Activated CD8-positive, alpha-beta memory T cell treated with anti-CD3 and anti-CD28 coated beads, Interleukin-2, amount 50 U/mL, for 4 hours (primary cell): ENCODE results near the gene L1CAM.
"Not testable (repeated sequence)": the region's sequence is repeated elsewhere in the genome, so short reads cannot be mapped to it uniquely, and the experiment has no call there.

Experiments
- DNase-seq: peaks from one replicate; pipeline ENCODE4 v3.0.0-alpha.2; 2020

L1CAM gene

DNA sequence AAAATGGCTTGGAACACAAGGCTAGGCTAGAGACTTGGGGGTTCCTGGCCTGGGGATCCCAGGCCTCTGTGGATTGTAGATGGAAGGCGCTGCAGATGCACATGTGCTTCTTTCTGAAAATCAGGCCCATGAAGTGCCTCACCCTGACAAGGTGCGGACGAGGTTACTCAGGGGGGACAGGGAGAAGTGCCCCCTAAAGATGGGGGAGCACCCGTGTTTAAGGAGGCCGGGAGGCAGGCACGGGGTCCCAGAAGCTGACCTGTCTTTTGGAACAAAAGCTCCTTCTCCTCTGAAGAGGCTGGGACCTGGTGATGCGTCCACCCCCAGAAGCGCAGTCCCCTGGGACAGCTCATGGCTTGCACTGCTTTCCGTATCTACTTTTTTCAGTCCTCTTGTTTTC is 58.1 kb downstream of the L1CAM start:
- no peak for DNase-seq

DNA sequence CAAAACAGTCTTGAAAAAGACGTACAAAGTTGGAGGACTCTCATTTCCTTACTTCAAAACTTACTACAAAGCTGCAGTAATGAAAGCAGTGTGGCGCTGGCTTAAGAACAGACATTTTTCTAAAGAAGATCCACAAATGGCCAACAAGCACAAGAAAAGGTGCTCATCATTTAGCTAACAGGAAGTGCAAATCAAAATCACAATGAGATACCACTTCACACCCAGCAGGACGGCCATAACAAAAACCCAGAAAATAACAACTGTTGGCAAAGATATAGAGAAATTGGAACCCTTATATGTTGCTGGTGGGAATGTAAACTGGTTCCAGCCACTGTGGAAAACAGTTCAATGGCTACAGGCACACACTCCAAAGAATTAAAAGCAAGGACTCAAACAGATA is 59.0 kb downstream of the L1CAM start:
- DNase-seq, result no peak

DNA sequence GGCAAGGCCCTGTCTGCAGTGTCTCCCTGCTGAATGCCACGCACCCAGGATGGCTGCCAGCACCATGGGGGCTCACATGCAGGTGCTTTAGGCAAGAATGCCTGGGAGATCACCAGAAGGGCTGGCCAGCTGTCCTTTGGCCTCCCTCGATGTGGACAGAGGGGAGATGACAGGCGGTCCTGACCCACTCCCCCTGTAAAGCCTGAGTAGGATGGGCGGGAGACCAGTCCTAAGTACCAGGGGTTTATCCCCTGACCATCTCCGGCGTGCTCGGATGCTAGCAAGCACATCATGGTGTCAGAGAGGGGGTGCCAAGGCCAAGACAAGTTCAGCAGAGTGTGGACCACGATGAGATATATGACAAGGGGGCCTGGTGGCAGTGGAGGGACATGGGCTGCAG is 60.9 kb downstream of the L1CAM start:
- DNase-seq, result no peak

DNA sequence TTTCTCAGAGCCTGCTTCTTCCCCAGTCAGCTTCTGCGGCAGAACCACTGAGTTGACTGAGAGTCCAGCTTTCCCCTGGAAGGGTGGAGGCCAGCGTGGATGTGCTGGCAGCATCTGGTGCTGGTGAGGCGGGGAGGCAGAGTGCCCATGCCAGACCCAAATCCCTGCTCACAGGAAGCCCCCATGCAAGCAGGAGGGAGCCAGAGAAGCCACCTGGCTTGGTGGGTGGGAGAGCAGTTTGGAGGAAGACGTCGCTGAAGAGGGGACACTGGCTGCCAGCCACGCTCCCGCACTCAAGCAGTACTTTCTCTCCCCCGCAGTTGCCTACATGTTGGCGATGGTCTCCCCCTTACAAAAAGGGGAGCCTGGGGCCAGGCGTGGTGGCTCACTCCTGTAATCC is 61.6 kb downstream of the L1CAM start:
- no peak for DNase-seq

DNA sequence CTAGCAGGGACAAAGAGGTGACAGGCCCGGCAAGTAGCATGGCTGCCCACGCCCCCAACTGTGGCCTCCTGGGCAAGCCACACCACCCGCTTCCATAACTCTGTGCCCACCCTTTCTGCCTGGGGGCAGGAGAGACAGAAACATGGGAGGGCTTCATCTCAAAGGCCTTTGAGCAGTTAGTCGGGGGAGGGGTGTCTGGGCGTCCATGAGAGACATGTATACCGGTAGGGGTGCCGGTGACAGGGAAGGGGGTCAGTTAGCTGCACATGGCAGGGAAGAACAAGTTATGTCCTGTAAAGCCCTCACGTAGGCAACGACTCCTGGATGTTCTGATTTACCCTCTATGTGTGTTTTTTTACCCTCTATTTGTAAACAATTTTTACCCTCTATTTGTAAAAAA is 64.9 kb downstream of the L1CAM start:
- DNase-seq, result no peak

DNA sequence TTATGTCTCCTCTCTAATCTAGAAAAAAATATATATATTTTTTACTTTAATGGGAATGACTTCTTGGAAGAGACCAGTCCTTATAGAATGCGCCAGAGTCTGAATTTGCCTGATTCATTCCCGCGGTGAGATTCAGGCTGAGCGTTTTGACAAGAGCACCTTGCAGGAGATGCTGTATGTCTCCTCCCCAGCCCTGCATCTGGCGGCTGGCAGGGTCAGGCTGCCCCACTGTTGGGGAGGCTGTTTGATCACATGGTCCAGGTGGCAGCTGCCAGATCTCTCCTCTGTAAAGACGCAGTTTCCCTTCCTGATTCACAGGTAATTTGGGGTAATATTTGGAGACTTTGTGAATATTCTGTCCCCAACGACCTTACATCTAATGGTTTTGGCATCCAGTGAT is 65.4 kb downstream of the L1CAM start:
- no peak for DNase-seq

DNA sequence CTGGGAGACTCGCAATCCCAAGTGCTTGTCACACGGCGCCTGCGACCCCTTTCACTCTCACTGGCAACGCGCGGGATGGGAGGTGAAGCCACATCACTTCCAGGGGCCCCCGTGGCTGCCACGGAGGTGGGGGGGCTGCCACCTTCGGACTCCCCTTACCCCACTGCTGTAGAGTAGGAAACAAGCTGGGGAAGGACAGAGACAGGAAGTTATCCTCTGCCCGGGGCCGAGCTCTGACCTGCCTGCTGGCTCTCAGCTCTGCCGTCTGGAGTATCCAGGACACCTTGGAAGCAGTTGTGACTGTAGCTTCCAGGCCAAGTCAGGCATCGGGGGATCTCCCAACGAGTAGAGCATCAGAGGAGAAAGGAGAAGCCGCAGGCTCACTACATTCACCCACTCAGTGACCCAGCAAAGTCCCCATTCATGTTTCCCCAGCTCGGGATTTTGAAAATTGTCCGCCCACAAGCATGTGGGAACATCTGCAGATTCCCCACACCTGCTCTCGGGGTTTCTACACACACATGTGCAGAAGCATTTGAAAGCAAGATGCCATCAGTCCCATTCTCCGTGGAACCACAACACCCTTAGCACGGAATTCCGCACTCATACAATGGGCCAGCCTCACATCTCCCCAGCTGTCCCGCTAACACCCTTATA is 66.5 kb downstream of the L1CAM start:
- DNase-seq, result no peak

DNA sequence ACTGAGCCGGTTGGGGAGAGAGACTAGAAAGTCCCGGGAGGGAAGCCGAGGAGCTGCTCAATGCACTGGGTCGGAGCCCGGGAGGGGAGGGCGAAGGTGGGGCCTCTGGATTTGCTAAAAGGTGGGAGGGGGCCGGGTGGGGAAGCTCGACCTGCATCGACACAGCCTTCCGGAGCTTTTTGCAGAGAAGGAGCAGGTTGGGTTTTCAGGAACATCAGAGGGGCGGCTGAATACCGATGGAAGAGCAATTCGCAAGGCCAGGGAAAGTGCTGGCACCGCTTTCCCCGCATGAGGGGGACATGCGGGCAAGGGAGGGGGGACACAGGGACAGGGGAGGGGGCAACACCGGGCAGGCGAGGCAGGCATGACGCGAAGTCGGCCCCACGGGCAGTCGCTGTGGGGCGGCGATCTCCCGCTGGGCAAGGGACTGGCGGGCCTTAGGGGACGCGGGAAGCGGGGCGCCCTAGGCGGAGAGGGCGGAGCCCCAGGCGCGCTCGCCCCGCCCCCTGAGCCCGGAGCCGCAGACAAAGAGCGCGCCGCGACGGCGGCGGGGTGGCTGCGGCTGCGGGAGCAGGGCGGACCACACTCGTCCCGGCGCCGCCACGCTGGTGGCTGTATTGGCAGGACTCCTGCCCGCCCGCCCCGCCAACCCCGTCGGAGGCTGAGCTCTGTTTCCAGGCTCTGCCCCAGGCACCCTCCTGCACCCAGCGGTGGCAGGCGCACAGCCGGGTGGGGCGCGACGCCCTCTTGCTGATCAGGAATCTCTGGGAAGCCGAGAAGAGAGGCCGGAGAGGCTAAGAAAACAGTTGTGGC is 67.2 kb downstream of the L1CAM start:
- peak; percentile 56 for DNase-seq

DNA sequence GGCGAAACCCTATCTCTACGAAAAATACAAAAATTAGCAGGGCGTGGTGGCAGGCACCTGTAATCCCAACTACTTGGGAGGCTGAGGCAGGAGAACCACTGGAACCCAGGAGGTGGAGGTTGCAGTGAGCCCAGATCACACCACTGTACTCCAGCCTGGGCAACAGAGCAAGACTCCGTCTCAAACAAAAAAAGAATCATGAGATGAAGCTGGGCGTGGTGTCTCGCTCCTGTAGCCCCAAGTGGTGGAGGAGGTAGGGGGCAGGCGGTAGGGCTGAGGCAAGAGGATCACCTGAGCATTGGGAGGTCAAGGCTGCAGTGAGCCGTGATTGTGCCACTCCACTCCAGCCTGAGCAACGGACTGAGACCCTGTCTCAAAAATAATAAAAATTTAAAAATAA is 67.9 kb downstream of the L1CAM start:
- not testable (repeated sequence) for DNase-seq

DNA sequence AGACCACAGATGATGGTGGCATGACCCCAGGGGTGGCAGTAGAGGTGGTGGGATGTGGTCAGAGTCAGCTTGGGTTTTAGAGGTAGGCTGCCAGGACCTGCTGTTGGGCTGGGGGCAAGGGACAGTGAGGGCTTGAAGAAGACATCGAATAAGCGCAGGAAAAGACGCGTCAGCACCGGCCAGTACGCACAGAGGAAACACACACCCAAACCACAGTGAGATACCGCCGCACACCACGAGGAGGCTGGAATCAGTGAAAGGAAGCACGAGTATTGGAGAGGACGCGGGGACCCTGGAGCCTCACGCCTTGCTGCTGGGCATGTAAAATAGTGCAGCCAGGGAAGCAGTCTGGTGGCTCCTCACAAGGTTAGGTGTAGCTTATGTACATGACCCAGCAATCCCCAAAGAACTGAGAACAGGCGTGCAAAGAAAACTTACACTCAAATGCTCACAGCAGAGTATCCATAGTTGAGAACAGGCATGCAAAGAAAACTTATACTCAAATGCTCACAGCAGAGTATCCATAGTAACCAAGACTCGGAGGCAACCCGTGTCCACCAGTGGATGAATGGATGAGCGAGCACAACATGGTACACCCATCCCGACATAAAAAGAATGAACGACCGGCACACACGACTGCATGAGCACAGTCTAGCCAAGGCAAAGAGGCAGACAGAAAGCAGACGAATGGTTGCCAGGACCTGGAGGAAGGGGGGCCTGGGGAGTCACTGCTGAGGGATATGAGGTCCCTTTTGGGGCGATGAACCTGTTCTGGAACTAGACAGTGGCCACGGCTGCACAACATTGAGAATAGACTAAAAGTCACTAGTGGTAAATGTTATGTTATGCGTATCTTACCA is 68.9 kb downstream of the L1CAM start:
- DNase-seq, result no peak

DNA sequence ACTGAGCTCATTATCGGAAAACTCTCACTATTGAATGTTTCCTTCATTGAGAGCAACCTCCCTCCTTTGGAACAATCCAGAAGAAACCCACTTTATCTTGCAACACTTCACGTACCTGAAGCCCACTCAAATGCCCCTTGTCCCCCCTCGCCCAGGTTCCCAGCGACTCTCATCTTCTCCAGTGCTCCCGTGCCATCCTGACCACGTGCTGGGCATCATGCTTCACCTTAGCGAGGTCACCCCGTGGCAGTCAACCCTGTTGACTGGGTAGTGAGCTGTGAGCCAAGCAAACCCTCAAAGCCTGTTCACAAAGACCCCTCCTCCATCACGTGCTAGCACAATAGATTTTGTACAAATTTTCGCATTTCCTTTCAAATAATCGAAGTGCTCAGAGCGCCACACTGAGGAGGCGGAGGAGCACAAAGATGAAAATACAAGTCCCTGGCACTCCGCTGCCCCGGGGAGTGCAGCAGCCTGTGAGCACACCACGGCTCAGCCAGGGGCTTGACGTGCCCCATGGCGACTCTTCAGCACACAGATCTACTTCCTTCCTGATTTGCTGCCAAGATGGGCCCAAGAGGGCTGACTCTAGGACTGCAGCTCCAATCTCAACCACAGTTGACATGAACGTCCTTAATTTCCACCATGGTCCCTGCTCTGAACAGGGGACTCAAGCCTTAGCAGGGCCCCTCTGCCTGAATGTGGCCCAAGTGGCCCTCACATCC is 71.2 kb downstream of the L1CAM start:
- DNase-seq, result no peak

DNA sequence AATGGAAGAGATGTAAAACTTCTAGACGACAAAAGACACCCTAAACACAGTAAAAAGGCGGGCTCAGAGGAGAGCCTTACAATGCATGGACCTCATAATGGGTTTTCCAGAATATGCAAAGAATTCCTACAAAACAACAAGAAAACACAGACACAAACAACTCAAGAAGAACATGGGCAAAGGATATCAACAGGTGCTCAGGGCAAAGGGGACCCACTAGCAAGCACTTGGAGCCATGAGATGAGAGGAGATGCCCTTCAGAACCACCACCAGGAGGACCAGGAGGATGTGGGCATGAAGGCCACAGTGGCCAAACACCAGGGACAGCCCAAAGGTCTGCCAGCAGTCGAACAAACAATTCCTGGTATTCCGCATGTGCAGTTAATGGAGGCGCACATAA is 72.8 kb downstream of the L1CAM start:
- no peak for DNase-seq

DNA sequence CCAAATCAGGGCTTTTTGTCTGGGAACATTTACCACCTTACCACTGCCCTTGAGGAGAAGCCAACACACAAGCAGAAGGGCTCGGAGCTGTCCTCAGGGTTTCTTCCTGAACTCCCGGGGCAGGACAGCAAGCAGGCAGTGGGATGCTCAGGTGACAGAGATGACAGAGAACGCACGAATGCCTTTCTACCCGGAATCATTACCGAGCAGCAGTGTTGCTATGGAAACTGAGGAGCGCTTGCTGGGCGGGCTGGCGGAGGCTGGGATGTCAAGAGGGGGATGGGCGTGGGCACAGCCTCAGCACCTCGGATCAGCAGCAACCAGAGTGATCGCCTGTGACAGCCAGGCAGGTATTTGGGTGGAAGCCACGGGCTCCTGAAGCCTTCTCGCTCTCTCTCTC is 73.8 kb downstream of the L1CAM start:
- DNase-seq, result no peak
